ENCODE results near the gene HDAC4.

The HDAC4 gene

DNA sequence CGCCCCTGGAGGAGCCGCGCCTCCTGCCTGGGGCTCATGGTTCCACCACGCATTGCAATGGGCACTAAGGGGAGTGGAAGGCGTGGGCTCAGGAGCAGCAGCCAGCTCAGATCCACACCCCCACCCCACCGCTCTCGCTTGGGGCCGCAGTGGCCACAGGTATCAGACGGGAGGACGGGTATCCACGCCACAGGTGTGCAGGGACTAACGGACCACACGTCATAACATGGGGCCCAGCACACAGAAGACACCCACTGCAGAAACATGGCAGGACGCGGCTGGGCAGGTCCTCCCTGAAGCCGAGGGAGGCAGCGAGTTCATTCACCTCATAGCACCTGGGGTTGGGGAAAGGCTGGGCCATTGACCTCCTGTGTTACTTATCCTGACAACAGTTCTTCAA, 13.0 kb downstream of the HDAC4 start:
- TF ChIP-seq, protein P1, sequence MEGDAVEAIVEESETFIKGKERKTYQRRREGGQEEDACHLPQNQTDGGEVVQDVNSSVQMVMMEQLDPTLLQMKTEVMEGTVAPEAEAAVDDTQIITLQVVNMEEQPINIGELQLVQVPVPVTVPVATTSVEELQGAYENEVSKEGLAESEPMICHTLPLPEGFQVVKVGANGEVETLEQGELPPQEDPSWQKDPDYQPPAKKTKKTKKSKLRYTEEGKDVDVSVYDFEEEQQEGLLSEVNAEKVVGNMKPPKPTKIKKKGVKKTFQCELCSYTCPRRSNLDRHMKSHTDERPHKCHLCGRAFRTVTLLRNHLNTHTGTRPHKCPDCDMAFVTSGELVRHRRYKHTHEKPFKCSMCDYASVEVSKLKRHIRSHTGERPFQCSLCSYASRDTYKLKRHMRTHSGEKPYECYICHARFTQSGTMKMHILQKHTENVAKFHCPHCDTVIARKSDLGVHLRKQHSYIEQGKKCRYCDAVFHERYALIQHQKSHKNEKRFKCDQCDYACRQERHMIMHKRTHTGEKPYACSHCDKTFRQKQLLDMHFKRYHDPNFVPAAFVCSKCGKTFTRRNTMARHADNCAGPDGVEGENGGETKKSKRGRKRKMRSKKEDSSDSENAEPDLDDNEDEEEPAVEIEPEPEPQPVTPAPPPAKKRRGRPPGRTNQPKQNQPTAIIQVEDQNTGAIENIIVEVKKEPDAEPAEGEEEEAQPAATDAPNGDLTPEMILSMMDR (conservative IDR thresholded peaks at IDR 0.05; ENCODE audit: low read depth, low read length): no peak
- no peak overlapping the region for H3K4me3 ChIP-seq (ENCODE audit: low read length)
- DNase-seq (ENCODE audit: low read depth): no peak

GRCh38 chr2:239386872-239387445, 13.9 kb downstream of the HDAC4 start:
- no peak overlapping the region for H3K4me3 ChIP-seq (ENCODE audit: low read length)
- no peak for DNase-seq (ENCODE audit: low read depth)
- TF ChIP-seq, protein P1 (conservative IDR thresholded peaks at IDR 0.05; ENCODE audit: low read depth, low read length): no peak

DNA sequence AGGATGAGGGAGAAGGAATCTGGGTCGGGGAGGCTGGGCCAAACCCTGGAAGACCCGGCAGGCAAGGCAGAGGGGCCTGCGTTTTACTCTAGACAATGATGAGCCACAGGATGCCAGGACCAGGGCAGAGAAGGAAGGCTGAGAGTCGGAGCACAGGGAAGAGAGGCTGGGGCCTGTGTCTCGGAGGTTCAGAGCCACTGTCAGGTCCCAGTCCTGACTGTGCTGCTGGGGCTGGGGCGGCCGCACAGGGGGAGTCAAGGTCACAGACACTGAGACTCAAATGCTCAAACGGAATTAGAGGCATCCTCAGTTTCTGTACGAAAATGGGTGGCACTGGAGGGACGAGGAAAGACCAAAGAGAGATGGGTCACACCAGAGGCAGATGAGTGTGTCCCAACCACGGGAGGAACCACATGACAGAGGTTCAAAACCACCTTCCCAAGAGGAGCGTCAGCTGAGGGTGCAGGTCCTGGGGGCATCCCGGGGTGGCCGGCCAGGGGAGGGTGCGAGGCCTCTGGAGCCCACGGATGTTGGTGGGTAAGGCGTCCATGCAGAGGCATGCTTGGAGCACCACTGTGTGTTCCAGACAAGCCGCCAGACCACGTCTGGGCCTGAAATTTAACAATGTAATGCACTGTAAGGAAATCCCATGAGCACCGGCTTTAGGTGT, 14.7 kb downstream of the HDAC4 start:
- DNase-seq (ENCODE audit: low read depth): no peak
- no peak overlapping the region for H3K4me3 ChIP-seq (ENCODE audit: low read length)

GRCh38 chr2:239385096-239386000, 15.5 kb downstream of the HDAC4 start:
- DNase-seq (ENCODE audit: low read depth): no peak
- TF ChIP-seq, protein P1 (conservative IDR thresholded peaks at IDR 0.05; ENCODE audit: low read depth, low read length): no peak
- no peak overlapping the region for H3K4me3 ChIP-seq (ENCODE audit: low read length)

More for the DNA sequence above, 14.7 kb downstream of the HDAC4 start:
- TF ChIP-seq, protein P1 (conservative IDR thresholded peaks at IDR 0.05; ENCODE audit: low read depth, low read length): no peak

GRCh38 chr2:239383759-239384156, 17.1 kb downstream of the HDAC4 start:
- TF ChIP-seq, protein P1 (conservative IDR thresholded peaks at IDR 0.05; ENCODE audit: low read depth, low read length): no peak
- no peak for DNase-seq (ENCODE audit: low read depth)
- H3K4me3 ChIP-seq (ENCODE audit: low read length): no peak overlapping the region

- no peak overlapping the region for H3K4me3 ChIP-seq (ENCODE audit: low read length)
- no peak for DNase-seq (ENCODE audit: low read depth)
- TF ChIP-seq, protein P1 (conservative IDR thresholded peaks at IDR 0.05; ENCODE audit: low read depth, low read length): no peak
These were observed 17.6 kb downstream of the HDAC4 start for GRCh38 chr2:239383036-239383758.

Measured in retinal pigment epithelial cell (primary cell).